CD8-positive, alpha-beta memory T cell (primary cell): ENCODE measurements around the gene UBQLN4. TPM values are rescaled to one million over a fixed set of nuclear protein-coding genes. Genes with fewer than 3 reads are reported as not detected.

Experiments
- CTCF ChIA-PET: fragments of 350-600 bp; sonication (Branson Sonifier 250); formaldehyde crosslinking; loops from one replicate; lab custom pipeline; 2021; ENCODE audit warnings: antibody characterized with exemption; lab: Charles Lee
- POLR2A ChIA-PET: fragments of 350-600 bp; sonication (Branson Sonifier 250); formaldehyde crosslinking; loops from one replicate; lab custom pipeline; 2021; ENCODE audit warnings: antibody characterized with exemption; lab: Charles Lee
- DNase-seq, 5 donors: peaks; one replicate each; pipeline versions ENCODE4 v3.0.0 to v3.0.0-alpha.2; 2020 to 2022; ENCODE audit warnings: mixed read lengths in 1 of 5
- H3K27ac ChIP-seq: one replicate; pipeline ENCODE4 v1.7.0; 2013; ENCODE audit warnings: low read depth, mild to moderate bottlenecking, low read length, moderate library complexity
- H3K27me3 ChIP-seq: 2 replicates; pipeline ENCODE4 v1.7.0; 2013; ENCODE audit warnings: low read length, mild to moderate bottlenecking; ENCODE audit not compliant: insufficient read depth, poor library complexity, severe bottlenecking
- H3K36me3 ChIP-seq: 2 replicates; pipeline ENCODE4 v1.7.0; 2013; ENCODE audit warnings: mild to moderate bottlenecking, low read length, moderate library complexity; ENCODE audit not compliant: insufficient read depth
- H3K4me1 ChIP-seq: 2 replicates; pipeline ENCODE4 v1.7.0; 2013; ENCODE audit warnings: mild to moderate bottlenecking, low read length, moderate library complexity; ENCODE audit not compliant: insufficient read depth
- H3K4me3 ChIP-seq: 2 replicates; pipeline ENCODE4 v1.7.0; 2013; ENCODE audit warnings: mild to moderate bottlenecking, low read length
- H3K9me3 ChIP-seq: 2 replicates; pipeline ENCODE4 v1.7.0; 2013; ENCODE audit warnings: mild to moderate bottlenecking, low read length
- H3K27ac Mint-ChIP-seq, 8 donors: one replicate each; pipeline ENCODE4 v1.8.0; 2020 to 2021; ENCODE audit warnings: mixed read lengths in 8 of 8, mild to moderate bottlenecking in 6 of 8, inconsistent platforms in 3 of 8, moderate library complexity in 3 of 8
- H3K27me3 Mint-ChIP-seq, 2 donors: one replicate each; pipeline ENCODE4 v1.8.0; 2020 to 2021; ENCODE audit warnings: mixed read lengths in 2 of 2, mild to moderate bottlenecking in 1 of 2, moderate library complexity in 1 of 2
- H3K36me3 Mint-ChIP-seq, 3 donors: one replicate each; pipeline ENCODE4 v1.8.0; 2020 to 2021; ENCODE audit warnings: mixed read lengths in 3 of 3, inconsistent platforms in 1 of 3, mild to moderate bottlenecking in 1 of 3
- H3K4me1 Mint-ChIP-seq, 3 donors: one replicate each; pipeline ENCODE4 v1.8.0; 2020 to 2021; ENCODE audit warnings: mixed read lengths in 3 of 3, inconsistent platforms in 1 of 3, mild to moderate bottlenecking in 1 of 3
- H3K4me3 Mint-ChIP-seq, 7 donors: one replicate each; pipeline ENCODE4 v1.8.0; 2020 to 2021; ENCODE audit warnings: mixed read lengths in 7 of 7, mild to moderate bottlenecking in 6 of 7, moderate library complexity in 4 of 7, inconsistent platforms in 2 of 7
- H3K9me3 Mint-ChIP-seq, 5 donors: one replicate each; pipeline ENCODE4 v1.8.0; 2020 to 2022; ENCODE audit warnings: mixed read lengths in 5 of 5, mild to moderate bottlenecking in 3 of 5, moderate library complexity in 2 of 5, inconsistent platforms in 1 of 5
- polyA plus RNA-seq: library from polyadenylated mRNA; unstranded; fragments of 300-500 nt; fragmentation: Illumina TruSeq; gene quantifications from one replicate; pipeline ENCODE4 v1.2.3, GENCODE V29; 2021
- total RNA-seq, 2 experiments: library from RNA; stranded (reverse); gene quantifications; one replicate each; pipeline ENCODE4 v1.2.3, GENCODE V29; 2021

The UBQLN4 gene
- total and polyA plus RNA-seq, 3 experiments from 2014 or later: 15.6 to 61.9 (median 59.4) TPM

GRCh38 chr1:156080241-156080862 is 26.8 kb upstream of the UBQLN4 start:
- no peak overlapping the region for H3K4me3 ChIP-seq
- Mint-ChIP-seq H3K27ac (no peak overlapping the region), H3K27me3 (peaks cover 12 to 36% of the 10 kb centered on the region in 2 donors), H3K4me1 (peaks cover 8 to 16% (median 10%) of the 10 kb centered on the region in 3 donors), H3K36me3 (no peaks in the 10 kb centered on the region), H3K9me3 (no peaks in the 10 kb centered on the region), H3K4me3 (peak overlapping the region in 3 of 7 donors; percentile 3 to 55 (median 55))
- ChIA-PET POLR2A (no interaction called here), CTCF (no interaction called here)
- H3K9me3 ChIP-seq: no peaks in the 10 kb centered on the region
- DNase-seq: no peak
- no peak overlapping the region for H3K27ac ChIP-seq
- peaks cover 6% of the 10 kb centered on the region for H3K4me1 ChIP-seq
- no peaks in the 10 kb centered on the region for H3K36me3 ChIP-seq
- H3K27me3 ChIP-seq: peaks cover 19% of the 10 kb centered on the region

DNA sequence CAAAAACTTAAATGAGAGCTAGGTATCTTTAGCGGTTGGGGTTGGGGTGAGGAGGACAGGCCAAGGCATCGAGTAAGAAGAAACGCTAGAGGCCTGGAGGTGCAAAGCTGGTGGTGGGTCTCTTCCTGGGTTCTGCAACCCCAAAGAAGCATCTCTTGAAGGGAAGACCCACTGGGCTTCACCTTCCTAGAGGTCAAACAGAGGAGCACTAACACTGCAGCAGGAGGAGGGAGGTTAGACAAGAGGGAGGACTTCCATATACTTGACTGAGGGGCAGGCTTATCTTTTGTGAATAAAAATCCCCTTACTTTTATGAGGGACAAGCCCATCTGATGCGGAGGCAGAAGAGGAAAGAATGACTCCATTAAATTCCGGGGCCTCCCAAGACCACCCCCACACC is 26.2 kb upstream of the UBQLN4 start:
- H3K4me3 ChIP-seq: no peak overlapping the region
- no peaks in the 10 kb centered on the region for H3K36me3 ChIP-seq
- peaks cover 14 to 34% of the 10 kb centered on the region in 2 donors for H3K27me3 Mint-ChIP-seq
- peaks cover 6% of the 10 kb centered on the region for H3K4me1 ChIP-seq
- no peaks in the 10 kb centered on the region for H3K36me3 Mint-ChIP-seq
- H3K27ac Mint-ChIP-seq: peak overlapping the region in 1 of 8 donors; percentile 7
- ChIA-PET CTCF (no interaction called here), POLR2A (no interaction called here)
- peak overlapping the region in 5 of 7 donors; percentile 3 to 55 (median 33) for H3K4me3 Mint-ChIP-seq
- no peaks in the 10 kb centered on the region for H3K9me3 Mint-ChIP-seq
- H3K27me3 ChIP-seq: peaks cover 17% of the 10 kb centered on the region
- DNase-seq: no peak
- peaks cover 8 to 16% (median 12%) of the 10 kb centered on the region in 3 donors for H3K4me1 Mint-ChIP-seq
- H3K9me3 ChIP-seq: no peaks in the 10 kb centered on the region
- H3K27ac ChIP-seq: no peak overlapping the region

DNA sequence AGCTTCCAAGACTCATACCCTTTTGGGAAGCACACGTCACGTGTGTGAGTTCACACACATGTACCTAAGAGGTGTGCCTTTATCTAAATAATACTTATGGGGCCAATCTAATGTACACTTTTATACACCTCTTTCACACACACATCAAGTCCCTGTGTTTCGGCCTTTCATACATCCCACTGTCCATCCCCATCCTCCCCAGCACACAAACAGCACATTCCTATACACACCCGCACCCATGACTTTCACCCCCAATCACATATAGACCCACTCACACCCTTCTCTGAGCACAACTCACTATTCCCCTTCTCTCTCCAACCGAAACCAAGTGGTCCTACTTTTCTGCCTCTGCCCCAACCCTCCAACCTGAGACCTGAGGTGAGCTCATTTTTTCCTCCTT is 25.1 kb upstream of the UBQLN4 start:
- no peak overlapping the region for H3K27ac Mint-ChIP-seq
- no peaks in the 10 kb centered on the region for H3K9me3 ChIP-seq
- CTCF ChIA-PET: no interaction called here
- peaks cover 6 to 14% (median 12%) of the 10 kb centered on the region in 3 donors for H3K4me1 Mint-ChIP-seq
- H3K27me3 ChIP-seq: peaks cover 8% of the 10 kb centered on the region
- H3K36me3 Mint-ChIP-seq: no peaks in the 10 kb centered on the region
- POLR2A ChIA-PET: no interaction called here
- H3K36me3 ChIP-seq: no peaks in the 10 kb centered on the region
- peak overlapping the region in 1 of 7 donors; percentile 32 for H3K4me3 Mint-ChIP-seq
- peaks cover 10 to 27% of the 10 kb centered on the region in 2 donors for H3K27me3 Mint-ChIP-seq
- no peak overlapping the region for H3K27ac ChIP-seq
- no peak for DNase-seq
- no peak overlapping the region for H3K4me3 ChIP-seq
- no peaks in the 10 kb centered on the region for H3K9me3 Mint-ChIP-seq
- H3K4me1 ChIP-seq: peaks cover 6% of the 10 kb centered on the region

GRCh38 chr1:156077430-156077760 is 23.8 kb upstream of the UBQLN4 start:
- Histone ChIP-seq H3K9me3 (no peaks in the 10 kb centered on the region), H3K27ac (no peak overlapping the region), H3K4me3 (no peak overlapping the region), H3K4me1 (no peaks in the 10 kb centered on the region), H3K36me3 (no peaks in the 10 kb centered on the region), H3K27me3 (no peaks in the 10 kb centered on the region)
- Mint-ChIP-seq H3K4me1 (peaks cover 2 to 7% (median 6%) of the 10 kb centered on the region in 3 donors), H3K4me3 (no peak overlapping the region), H3K27ac (no peak overlapping the region), H3K27me3 (peaks cover 2 to 18% of the 10 kb centered on the region in 2 donors), H3K9me3 (no peaks in the 10 kb centered on the region), H3K36me3 (no peaks in the 10 kb centered on the region)
- ChIA-PET CTCF (no interaction called here), POLR2A (no interaction called here)
- no peak for DNase-seq

DNA sequence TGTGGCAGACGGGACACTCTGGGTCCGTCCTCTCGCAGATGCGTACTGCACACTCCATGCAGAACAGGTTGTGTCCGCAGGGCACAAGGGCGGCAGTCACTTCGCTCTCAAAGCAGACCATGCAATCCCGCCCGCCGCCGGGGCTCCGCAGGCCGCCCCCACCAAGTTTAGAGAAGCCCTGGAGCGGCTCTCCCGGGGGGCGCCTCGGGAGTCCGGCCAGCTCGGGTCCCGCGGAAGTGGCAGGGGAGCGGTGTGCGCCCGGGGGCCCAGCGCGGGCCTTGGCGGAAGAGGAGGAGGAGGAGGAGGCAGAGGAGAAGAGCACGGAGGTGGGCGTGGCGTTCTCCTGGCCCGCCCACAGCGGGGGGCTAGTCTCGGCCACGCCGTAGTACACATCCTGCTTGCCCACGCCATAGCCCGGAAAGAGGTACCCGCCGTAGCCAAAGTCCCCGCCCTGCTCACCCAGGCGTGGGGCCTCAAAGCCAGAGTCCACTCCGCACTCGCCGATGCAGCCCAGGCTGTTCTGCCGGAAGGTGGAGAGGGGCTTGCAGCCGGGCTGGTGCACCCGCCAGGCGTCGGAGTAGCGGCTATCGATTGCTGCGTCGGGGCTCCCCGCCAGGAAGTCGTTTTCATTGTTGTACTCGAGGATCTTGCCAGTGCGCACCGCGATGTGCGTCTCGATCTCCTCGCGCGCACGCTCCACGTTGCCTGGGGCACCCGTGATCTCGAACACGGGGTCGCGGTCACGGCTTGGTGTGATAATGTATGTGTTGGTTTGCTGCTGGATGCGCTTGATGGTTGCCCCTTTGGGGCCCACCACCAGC is 23.2 kb upstream of the UBQLN4 start:
- POLR2A ChIA-PET: no interaction called here
- no peaks in the 10 kb centered on the region for H3K9me3 ChIP-seq
- no peak overlapping the region for H3K27ac ChIP-seq
- Mint-ChIP-seq H3K27ac (no peak overlapping the region), H3K36me3 (no peaks in the 10 kb centered on the region), H3K9me3 (no peaks in the 10 kb centered on the region), H3K4me1 (peaks cover 2 to 6% (median 5%) of the 10 kb centered on the region in 3 donors), H3K27me3 (peaks cover 2 to 21% of the 10 kb centered on the region in 2 donors), H3K4me3 (peak overlapping the region in 2 of 7 donors; percentile 26 to 50)
- H3K4me3 ChIP-seq: no peak overlapping the region
- H3K27me3 ChIP-seq: no peaks in the 10 kb centered on the region
- DNase-seq: no peak
- no peaks in the 10 kb centered on the region for H3K36me3 ChIP-seq
- H3K4me1 ChIP-seq: no peaks in the 10 kb centered on the region
- CTCF ChIA-PET: no interaction called here

DNA sequence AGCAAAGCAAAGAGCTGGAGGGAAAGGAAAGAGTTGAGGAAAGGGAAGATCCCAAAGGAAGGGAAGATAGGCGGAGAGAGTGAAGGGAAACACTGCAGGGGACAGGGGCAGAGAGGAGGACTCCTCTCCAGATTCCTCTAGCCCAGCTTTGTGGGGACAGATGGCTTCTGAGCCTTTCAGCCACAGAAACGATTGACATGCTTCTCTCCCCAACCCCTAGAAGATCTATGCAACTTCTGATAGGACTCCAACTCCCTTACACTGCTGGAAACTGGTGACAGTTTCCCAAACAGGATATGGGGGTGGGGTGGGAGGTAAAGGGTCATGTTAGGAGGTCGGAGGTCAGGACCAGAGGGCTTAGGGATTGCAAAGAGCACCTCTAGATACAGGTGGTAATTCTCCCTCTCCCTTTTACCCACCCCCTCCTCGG is 22.2 kb upstream of the UBQLN4 start:
- DNase-seq: no peak
- Mint-ChIP-seq H3K27ac (peak overlapping the region in 1 of 8 donors; percentile 16), H3K9me3 (no peaks in the 10 kb centered on the region), H3K4me3 (peak overlapping the region in 1 of 7 donors; percentile 49), H3K36me3 (no peaks in the 10 kb centered on the region), H3K4me1 (peaks cover 0 to 6% (median 0%) of the 10 kb centered on the region in 3 donors), H3K27me3 (peaks cover 4 to 16% of the 10 kb centered on the region in 2 donors)
- H3K36me3 ChIP-seq: no peaks in the 10 kb centered on the region
- H3K9me3 ChIP-seq: no peaks in the 10 kb centered on the region
- no peak overlapping the region for H3K4me3 ChIP-seq
- POLR2A ChIA-PET: no interaction called here
- H3K4me1 ChIP-seq: no peaks in the 10 kb centered on the region
- CTCF ChIA-PET: interaction anchor here (1.1 to 1.3 kb wide), 2 partner anchors 15 to 54 kb away, joined by 3 read pairs; no protein-coding TSS in a partner anchor
- no peak overlapping the region for H3K27ac ChIP-seq
- no peaks in the 10 kb centered on the region for H3K27me3 ChIP-seq

DNA sequence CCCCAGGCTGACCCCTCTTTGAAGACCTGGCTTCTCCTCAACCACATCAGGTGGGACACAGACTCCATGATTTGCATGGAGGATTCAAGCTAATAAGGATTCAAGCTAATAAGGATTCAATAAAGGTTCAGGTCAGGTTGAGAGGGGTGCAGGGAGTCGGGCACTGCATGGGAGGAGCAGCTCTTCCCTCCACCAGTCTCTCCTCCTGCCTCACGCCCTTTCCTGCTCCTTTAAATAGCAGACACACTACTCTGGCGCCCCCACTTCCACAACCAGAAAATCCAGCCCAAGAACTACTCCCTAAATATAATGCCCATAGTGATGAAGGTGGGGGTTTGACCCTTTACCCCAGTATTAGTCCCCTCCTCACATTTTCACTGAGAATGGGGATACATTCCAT is 21.6 kb upstream of the UBQLN4 start:
- CTCF ChIA-PET: interaction anchor here (1.1 to 1.4 kb wide), 3 partner anchors 16 to 55 kb away, joined by 3 to 4 read pairs (median 3); no protein-coding TSS in a partner anchor
- no peaks in the 10 kb centered on the region for H3K9me3 ChIP-seq
- H3K27me3 ChIP-seq: no peaks in the 10 kb centered on the region
- no peaks in the 10 kb centered on the region for H3K4me1 ChIP-seq
- no peaks in the 10 kb centered on the region for H3K36me3 ChIP-seq
- Mint-ChIP-seq H3K36me3 (no peaks in the 10 kb centered on the region), H3K9me3 (no peaks in the 10 kb centered on the region), H3K4me1 (peaks cover 0 to 6% (median 0%) of the 10 kb centered on the region in 3 donors), H3K27ac (no peak overlapping the region), H3K4me3 (no peak overlapping the region), H3K27me3 (peaks cover 4 to 16% of the 10 kb centered on the region in 2 donors)
- H3K27ac ChIP-seq: no peak overlapping the region
- DNase-seq: no peak
- POLR2A ChIA-PET: no interaction called here
- H3K4me3 ChIP-seq: no peak overlapping the region

DNA sequence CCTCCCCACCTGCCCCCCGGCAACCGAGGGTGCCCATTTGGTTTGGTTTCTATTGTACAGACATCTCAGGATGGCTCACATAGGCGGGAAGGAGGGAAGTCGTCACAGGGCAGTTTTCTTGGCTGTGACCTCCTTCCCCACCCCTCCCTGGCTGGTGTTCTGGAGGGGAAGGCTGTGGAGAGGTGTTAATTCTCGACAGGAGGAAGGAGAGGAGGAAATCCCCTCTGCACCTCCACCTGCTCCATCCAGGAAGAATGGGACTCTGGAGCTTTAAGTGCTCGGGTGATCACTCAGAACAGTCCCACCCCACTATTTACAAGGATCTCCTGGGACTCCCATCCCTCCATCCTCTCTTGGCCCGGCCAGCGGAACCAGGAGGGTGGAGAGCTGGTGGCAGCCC is 21.1 kb upstream of the UBQLN4 start:
- Histone ChIP-seq H3K27ac (no peak overlapping the region), H3K27me3 (no peaks in the 10 kb centered on the region), H3K4me3 (no peak overlapping the region), H3K36me3 (no peaks in the 10 kb centered on the region), H3K4me1 (no peaks in the 10 kb centered on the region), H3K9me3 (no peaks in the 10 kb centered on the region)
- Mint-ChIP-seq H3K27ac (no peak overlapping the region), H3K36me3 (no peaks in the 10 kb centered on the region), H3K4me1 (peaks cover 0 to 6% (median 0%) of the 10 kb centered on the region in 3 donors), H3K9me3 (no peaks in the 10 kb centered on the region), H3K4me3 (no peak overlapping the region), H3K27me3 (peaks cover 4 to 16% of the 10 kb centered on the region in 2 donors)
- POLR2A ChIA-PET: no interaction called here
- CTCF ChIA-PET: interaction anchor here (1.1 to 1.4 kb wide), 3 partner anchors 16 to 55 kb away, joined by 3 to 4 read pairs (median 3); no protein-coding TSS in a partner anchor
- DNase-seq: no peak
